GM21515 (cell line): ENCODE results near the gene PIH1D2.
"Not testable (repeated sequence)": the region's sequence is repeated elsewhere in the genome, so short reads cannot be mapped to it uniquely, and the experiment has no call there.

Source experiments
- ATAC-seq: cut with Tn5 transposase; IDR thresholded peaks from one replicate; pipeline ENCODE4 v1.9.1; 2021; ENCODE audit not compliant: unreplicated experiment

Gene PIH1D2

GRCh38 chr11:112057170-112057569 is 16.6 kb downstream of the PIH1D2 start:
- ATAC-seq, result no peak

DNA sequence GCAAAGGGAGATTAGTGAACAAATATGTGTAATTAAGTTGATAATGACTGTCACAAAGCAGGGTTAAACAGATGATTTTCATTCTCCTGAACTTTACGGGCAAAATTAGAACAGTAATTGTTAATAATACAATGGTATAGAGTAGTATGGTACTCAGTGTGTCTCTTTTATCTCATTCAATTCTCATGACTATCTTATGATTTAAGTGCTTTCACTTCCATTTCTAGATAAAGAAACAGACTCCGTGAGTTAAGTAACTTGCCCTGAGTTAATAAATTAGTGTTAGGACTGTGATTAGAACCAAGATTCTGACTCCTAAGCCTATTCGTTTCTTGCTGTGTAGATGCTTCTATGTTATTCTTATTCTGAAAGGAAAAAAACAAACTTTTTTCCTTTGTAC is 22.0 kb downstream of the PIH1D2 start:
- ATAC-seq, result no peak

DNA sequence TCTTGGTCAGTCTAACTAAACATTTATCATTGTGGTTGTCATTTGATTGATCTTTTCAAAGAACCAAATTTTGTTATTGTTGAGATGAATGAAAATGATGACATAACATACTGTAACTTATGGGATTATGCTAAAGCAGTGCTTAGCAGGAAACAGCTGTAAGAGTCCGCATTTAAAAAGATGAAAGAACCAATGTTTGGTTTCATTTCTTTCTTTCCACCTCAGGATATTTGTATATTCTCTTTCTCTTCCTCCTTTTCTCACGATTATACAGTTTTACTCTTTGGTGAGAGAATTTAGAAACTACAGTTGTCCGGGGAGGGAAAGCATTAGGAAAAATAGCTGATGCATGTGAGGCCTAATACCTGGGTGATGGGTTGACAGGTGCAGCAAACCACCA is 23.1 kb downstream of the PIH1D2 start:
- peak; percentile 89 for ATAC-seq

GRCh38 chr11:112049777-112050176 is 24.0 kb downstream of the PIH1D2 start:
- no peak for ATAC-seq

GRCh38 chr11:112048256-112048655 is 25.6 kb downstream of the PIH1D2 start:
- not testable (repeated sequence) for ATAC-seq

GRCh38 chr11:112046647-112047046 is 27.2 kb downstream of the PIH1D2 start:
- not testable (repeated sequence) for ATAC-seq

DNA sequence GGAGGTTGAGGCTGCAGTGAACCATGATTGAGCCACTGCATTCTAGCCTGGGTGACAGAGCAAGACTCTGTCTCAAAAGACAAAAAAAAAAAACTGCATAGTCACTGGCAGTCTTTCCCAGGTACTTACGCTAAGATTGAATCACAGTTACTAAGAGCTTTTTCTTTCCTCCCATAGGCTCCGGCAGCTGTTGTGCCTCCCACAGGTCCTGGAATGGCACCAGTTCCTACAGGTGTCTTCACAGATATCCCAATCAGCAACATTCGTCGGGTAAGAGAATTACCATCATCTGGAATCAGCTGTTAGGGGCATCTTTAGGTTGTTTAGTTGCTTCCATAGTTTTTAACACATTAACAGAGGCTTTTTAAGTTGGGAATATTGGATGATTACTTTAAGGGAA is 28.9 kb downstream of the PIH1D2 start:
- no peak for ATAC-seq

- no peak for ATAC-seq
Measured at GRCh38 chr11:112042961-112043304, 30.9 kb downstream of the PIH1D2 start.

DNA sequence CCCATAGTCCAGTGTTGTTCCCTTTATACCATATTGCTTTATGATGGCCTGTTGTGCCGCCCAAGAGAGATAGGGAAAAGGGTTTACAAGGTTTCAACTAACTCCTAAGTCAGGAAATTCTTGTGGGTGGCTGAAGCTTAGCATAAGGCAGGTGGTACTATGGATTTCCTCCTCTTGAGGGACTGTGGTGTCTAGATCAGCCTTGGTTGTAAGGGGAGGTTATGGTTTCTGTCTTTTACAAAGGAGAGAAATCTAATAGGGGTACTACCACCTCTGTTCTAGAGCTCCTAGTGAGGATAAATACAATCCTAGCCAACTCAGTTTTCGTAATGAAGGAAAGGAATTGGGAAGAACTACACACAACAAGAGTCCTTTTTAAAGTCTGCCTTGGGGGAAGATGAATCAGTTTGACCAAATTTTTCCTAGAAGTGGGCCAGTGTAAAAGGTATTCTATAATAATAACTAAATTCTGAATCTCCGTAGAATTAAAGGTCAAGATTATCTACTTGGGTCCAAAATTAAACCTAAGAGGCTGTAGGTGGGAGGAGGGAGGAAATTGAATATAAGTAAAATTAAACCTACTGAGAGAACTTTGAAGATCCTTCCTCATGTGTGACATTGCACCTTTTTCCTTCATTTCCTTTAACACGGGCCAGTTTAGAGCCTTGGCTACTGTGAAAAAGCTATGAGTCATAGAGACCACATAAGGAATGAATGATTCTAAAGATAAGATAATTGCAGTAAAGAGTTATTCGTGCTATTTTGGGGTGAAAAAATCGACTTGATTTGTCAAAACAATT is 31.5 kb downstream of the PIH1D2 start:
- ATAC-seq, result no peak

DNA sequence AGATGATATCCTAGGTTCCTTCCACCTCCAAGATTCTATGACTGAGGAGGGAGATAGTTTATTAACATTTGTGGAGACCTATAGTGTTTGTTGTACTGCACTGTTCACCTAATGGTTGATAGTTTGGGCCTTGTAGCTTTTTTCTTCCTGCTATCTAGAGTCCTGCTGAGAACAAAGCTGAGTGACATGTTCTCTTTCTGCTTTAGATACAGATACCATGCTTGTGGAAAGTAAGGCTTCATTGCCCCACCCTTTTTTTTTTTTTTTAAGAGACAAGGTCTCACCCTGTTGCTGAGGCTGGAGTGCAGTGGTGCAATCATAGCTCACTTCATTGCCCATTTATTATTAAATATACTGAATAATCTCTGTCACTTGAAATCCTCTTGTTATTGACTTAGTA is 36.3 kb downstream of the PIH1D2 start:
- no peak for ATAC-seq

DNA sequence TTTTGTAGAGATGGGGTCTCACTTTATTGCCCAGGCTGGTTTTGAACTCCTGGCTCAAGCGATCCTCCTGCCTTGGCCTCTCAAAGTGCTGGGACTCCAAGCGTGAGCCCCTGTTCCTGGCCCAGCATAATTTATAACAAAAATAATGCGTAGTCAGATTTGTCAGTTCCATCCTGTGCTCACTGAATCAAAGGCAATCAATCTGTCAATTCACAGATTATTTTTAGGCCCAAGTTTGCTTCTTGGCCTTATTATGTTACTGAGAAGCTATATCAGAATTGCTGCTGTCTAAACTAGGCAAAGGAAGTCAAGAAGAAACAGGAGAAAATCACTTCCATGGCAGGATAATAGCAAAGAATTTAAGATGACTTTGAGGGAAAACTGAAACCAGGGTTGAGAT is 39.9 kb downstream of the PIH1D2 start:
- no peak for ATAC-seq

DNA sequence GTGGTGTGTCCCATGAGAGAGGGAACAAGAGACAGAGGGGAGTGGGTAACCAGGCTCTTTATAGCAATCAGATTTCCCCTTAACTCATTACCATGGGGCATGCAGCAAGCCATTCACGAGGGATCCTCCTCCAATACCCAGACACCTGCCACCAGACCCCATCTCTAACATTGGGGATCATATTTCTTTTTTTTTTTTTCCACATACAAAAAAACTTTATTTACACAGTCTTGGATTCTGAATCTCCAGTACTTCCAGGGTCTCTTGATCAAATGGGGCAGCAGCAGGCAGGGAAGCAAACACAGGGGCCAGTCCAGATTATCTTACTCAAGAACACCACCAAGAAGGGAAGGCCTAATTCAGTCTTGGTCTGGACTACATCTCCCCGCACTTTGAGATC is 44.4 kb downstream of the PIH1D2 start:
- ATAC-seq, result no peak

GRCh38 chr11:112026784-112027410 is 46.9 kb downstream of the PIH1D2 start:
- ATAC-seq, result not testable (repeated sequence)

DNA sequence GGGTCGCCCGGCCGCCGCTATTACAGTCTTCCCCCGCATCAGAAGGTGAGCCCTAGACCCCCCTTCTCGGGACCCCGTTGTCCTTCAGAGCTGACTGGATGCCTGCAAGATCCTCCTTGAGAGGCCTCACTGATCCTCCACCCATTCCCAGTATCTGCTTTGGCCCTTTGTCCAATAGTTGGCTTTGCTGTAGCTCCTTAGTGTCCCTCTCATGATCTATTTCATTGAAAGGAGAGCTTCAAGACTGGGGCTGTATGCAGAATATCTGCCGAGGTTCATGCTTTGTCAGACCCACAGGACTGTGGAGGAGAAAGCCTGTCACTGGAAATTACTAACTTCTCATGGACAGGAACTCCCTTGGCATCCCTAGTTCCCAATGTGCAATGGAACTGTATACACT is 48.1 kb downstream of the PIH1D2 start:
- peak; percentile 3 for ATAC-seq

GRCh38 chr11:112024773-112025678 is 48.8 kb downstream of the PIH1D2 start, which contains the start of gene DLAT:
Gene DLAT, plus strand, starts transcription at chr11:112025408. Its CDS starts 65 bp downstream, at chr11:112025473.
- ATAC-seq, result peak; percentile 75

- ATAC-seq, result peak; percentile 48
Measured at GRCh38 chr11:112024178-112024772, 49.5 kb downstream of the PIH1D2 start.

DNA sequence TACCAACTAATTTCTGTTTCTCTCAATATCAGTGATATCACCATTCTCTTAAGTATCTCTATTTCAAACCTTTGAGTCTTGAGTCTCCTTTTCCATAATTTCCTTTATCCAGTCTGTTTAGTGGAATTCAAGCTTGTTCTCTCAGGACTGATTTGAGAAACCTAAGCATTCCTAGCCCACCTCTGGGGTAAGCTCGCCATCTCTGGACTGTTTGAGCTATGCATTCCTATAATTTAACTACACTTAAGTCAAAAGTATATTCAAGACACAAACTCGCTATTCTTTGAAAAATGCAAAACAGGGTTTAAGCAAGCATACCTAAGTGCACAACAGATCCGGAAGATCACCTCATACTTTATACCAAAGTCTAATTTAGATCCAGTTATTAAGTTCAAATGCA is 50.7 kb downstream of the PIH1D2 start:
- no peak for ATAC-seq

DNA sequence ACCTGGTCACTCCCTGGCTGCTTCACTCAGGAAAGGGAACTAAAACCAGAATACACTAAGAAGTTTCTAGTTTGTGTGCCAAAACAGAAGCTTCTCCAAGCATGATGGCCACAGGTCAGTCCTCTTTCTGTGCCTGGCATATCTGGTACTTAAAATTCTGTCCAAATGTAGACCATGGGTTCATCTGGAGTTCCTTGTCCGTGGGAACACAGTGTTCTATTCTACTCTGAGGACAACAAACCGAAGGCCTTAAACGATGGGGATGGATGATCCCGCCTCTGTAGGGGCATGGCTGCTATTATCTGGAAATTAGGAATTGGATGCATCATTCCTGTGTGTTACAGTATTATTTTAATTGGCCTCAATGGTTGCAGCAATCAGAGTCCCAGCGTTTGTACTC is 54.8 kb downstream of the PIH1D2 start:
- no peak for ATAC-seq
